ENCODE measurements around the gene SORCS1.

DNA sequence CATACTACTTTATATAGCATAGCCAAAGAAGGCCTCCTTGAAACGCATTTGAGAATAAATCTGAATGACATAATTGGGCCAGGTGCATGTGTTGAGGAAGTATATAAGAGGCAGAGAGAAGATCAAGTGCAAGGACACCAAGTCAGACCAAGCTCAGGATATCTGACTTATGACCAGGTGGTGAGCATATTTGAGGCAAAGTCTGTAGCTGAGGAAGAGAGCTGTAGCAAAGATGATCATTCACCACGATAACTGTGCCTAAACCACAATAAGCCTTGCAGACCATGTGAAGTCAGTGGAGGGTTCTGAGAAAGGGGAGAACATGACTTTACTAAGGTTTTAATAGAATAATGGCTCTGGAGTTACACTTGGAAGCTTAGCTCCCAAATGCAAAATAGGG is 292.3 kb downstream of the SORCS1 start:
- no peak for TF ChIP-seq CTCF (IDR thresholded peaks at IDR 0.05)
- TF ChIP-seq EZH2 (IDR thresholded peaks at IDR 0.05; ENCODE audit: borderline replicate concordance, insufficient read depth, low read depth, low read length, poor library complexity, severe bottlenecking) = no peak
